Measurements from ENCODE around the gene LEAP2.

DNA sequence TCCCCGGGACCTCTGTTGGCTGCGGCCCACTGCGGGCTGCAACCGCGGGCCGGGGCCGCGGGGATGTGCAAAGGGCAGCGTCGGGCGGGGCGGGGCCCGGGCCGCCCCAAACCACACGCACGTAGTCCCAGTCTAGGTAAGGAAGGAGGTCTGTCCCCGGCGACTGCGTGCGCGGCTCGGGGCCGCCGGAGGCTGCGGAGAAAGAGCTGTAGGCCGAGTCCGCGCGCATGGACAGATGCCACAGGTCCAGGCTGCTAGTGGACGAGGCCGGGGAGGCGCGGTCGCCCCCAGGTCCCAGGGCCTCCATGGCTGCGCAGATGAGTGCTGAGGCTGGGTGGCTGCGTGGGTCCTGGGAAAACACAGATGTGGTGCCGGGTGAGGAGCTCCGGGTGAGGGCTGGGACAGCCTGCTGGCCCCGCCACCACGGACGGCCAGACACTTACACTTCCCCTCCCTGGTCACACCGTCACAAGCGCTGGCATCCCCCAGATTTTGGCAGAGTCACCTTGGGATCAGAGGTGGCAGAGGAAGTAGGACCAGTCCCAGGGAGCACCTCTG is 47.6 kb upstream of the LEAP2 start:
- TF ChIP-seq CTCF (IDR thresholded peaks at IDR 0.05) (no peak), EZH2phosphoT487 (IDR thresholded peaks at IDR 0.05) (no peak)
